Activated T-cell treated with anti-CD3 and anti-CD28 coated beads, Interleukin-2, amount 50 U/mL, for 24 hours (primary cell): Measurements from ENCODE around the gene FADS1.

Experiments
- DNase-seq: peaks from one replicate; pipeline ENCODE4 v3.0.0-alpha.2; 2020
- H3K27ac Mint-ChIP-seq: 2 replicates; pipeline ENCODE4 v1.8.0; 2020; ENCODE audit warnings: mild to moderate bottlenecking, mixed read lengths
- H3K27me3 Mint-ChIP-seq: 2 replicates; pipeline ENCODE4 v1.8.0; 2020; ENCODE audit warnings: mixed read lengths
- H3K36me3 Mint-ChIP-seq: 2 replicates; pipeline ENCODE4 v1.8.0; 2020; ENCODE audit warnings: low read depth, mixed read lengths
- H3K4me1 Mint-ChIP-seq: 2 replicates; pipeline ENCODE4 v1.8.0; 2020; ENCODE audit warnings: low read depth, mixed read lengths
- H3K4me3 Mint-ChIP-seq: 2 replicates; pipeline ENCODE4 v1.8.0; 2020; ENCODE audit warnings: mild to moderate bottlenecking, moderate library complexity, mixed read lengths
- H3K9me3 Mint-ChIP-seq: 2 replicates; pipeline ENCODE4 v1.8.0; 2020; ENCODE audit warnings: mixed read lengths

FADS1 gene

DNA sequence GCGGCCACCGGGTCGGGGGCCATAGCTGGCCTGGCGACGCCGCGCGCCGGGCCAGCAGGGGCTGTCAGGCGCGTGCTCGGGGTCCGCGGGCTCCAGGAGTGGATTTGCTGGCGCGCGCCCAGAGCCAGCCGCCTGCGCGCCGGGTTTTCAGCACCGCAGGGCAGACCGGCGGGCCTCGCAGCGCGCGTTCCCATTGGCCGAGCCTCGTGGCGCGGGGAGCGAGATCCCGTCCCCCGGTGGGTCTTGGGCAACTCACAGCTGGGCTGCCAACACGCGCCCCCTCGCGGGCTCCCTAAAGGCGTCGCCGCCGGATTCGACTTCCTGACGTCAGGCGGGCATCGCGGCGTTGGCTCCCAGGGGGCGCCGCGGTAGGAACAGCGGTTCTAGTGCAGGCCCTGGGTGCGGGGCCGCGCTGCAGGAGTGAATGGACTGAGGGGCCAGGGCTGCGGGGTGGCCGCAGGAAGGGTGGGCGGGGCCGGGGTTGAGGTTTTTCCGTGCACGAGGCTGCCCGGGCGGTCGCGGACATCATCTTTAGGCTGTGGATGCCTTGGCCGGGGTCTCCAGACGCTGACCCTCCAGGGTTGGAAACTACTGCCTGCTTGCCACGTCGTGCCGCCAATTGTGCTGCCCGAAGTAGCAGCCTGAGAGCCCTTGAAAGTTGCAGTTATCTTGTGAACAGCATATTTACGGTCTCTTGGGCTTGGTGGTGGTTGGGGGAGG, at the start of gene FADS1:
FADS1 (minus strand) TSS at position 268 of the 720 bp plus-strand sequence; CDS start at position 194, 74 bp downstream.
- Mint-ChIP-seq H3K4me1 (peaks cover 24% of the 10 kb centered on the region), H3K4me3 (peak within 1 kb of the TSS; percentile 86), H3K36me3 (peaks cover 17% of the 10 kb centered on the region), H3K9me3 (no peaks in the 10 kb centered on the region), H3K27me3 (peaks cover 41% of the 10 kb centered on the region), H3K27ac (peak within 1 kb of the TSS; percentile 68)
- DNase-seq, result peak; percentile 83

DNA sequence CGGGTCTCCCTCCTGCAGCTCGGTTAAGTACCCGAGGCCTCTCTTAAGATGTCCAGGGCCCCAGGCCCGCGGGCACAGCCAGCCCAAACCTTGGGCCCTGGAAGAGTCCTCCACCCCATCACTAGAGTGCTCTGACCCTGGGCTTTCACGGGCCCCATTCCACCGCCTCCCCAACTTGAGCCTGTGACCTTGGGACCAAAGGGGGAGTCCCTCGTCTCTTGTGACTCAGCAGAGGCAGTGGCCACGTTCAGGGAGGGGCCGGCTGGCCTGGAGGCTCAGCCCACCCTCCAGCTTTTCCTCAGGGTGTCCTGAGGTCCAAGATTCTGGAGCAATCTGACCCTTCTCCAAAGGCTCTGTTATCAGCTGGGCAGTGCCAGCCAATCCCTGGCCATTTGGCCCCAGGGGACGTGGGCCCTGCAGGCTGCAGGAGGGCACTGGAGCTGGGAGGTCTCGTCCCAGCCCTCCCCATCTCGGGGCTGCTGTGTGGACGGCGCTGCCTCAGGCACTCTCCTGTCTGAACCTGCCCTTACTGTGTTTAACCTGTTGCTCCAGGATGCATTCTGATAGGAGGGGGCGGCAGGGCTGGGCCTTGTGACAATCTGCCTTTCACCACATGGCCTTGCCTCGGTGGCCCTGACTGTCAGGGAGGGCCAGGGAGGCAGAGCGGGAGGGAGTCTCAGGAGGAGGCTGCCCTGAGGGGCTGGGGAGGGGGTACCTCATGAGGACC, 49.6 kb upstream of the FADS1 start:
- H3K27me3 Mint-ChIP-seq, result peaks cover 3% of the 10 kb centered on the region
- no peak for DNase-seq
- H3K4me3 Mint-ChIP-seq, result no peak overlapping the region
- H3K9me3 Mint-ChIP-seq, result no peaks in the 10 kb centered on the region
- H3K36me3 Mint-ChIP-seq, result no peaks in the 10 kb centered on the region
- no peak overlapping the region for H3K27ac Mint-ChIP-seq
- H3K4me1 Mint-ChIP-seq, result peaks cover 5% of the 10 kb centered on the region

DNA sequence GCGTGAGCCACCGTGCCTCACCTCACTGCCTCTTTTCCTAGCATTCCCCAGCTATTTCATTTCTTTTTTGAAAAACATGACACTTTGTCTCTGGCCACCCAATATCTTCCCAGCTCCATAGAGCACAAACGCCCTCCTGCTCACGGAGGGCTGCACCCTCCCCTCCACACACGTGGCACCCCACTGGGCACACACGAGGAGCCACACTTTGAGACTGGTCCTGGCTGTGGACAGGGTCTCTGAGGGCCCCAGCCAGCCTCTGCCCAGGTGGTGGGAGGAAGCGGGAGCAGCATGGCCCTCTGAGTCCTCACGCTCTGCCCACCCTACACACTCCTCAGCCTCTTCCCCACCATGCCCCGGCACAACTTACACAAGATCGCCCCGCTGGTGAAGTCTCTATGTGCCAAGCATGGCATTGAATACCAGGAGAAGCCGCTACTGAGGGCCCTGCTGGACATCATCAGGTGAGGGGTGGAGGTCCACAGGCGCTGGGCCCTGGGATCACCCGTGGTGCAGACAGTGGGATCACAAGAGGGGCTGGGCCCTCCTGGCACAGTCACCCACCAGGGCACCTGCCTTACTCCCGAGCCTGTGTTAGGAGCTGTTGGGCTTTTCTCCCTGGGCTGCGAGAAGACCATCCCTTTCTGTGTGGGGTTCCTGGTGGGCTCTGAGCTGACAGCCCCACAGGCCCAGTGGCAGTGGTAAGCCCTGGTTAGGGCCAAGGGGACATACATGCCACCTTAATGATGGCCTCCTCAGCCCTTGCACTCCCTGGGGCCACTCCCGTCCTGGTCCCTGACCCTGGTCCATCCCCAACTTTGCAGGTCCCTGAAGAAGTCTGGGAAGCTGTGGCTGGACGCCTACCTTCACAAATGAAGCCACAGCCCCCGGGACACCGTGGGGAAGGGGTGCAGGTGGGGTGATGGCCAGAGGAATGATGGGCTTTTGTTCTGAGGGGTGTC, 48.3 kb upstream of the FADS1 start:
- no peak for DNase-seq
- no peak overlapping the region for H3K27ac Mint-ChIP-seq
- no peaks in the 10 kb centered on the region for H3K9me3 Mint-ChIP-seq
- no peaks in the 10 kb centered on the region for H3K4me1 Mint-ChIP-seq
- H3K4me3 Mint-ChIP-seq, result no peak overlapping the region
- H3K27me3 Mint-ChIP-seq, result no peaks in the 10 kb centered on the region
- no peaks in the 10 kb centered on the region for H3K36me3 Mint-ChIP-seq

DNA sequence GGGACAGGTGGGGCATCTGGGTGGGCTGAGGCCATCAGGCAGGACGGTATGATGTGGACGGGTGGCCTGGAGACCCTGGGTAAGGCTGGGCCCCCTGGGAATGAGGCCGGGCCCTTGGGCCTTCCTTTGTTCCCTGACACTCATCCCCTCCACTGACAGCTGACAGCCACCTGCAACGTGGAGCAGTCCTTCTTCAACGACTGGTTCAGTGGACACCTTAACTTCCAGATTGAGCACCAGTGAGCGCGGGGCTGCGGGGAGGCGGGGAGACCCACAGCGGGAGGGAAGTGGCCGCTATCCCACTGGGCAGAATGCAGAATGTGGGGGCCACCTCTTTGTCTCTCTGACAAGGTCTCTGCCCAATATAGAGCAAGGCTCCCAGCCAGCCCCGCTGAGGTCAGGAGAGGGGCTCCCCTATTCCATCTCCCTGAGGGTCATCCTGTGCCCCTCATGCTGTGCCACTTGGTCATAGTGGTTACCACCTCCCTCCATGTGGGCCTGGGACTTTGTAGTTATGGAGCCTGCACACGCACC, 46.8 kb upstream of the FADS1 start:
- H3K9me3 Mint-ChIP-seq, result no peaks in the 10 kb centered on the region
- no peaks in the 10 kb centered on the region for H3K36me3 Mint-ChIP-seq

DNA sequence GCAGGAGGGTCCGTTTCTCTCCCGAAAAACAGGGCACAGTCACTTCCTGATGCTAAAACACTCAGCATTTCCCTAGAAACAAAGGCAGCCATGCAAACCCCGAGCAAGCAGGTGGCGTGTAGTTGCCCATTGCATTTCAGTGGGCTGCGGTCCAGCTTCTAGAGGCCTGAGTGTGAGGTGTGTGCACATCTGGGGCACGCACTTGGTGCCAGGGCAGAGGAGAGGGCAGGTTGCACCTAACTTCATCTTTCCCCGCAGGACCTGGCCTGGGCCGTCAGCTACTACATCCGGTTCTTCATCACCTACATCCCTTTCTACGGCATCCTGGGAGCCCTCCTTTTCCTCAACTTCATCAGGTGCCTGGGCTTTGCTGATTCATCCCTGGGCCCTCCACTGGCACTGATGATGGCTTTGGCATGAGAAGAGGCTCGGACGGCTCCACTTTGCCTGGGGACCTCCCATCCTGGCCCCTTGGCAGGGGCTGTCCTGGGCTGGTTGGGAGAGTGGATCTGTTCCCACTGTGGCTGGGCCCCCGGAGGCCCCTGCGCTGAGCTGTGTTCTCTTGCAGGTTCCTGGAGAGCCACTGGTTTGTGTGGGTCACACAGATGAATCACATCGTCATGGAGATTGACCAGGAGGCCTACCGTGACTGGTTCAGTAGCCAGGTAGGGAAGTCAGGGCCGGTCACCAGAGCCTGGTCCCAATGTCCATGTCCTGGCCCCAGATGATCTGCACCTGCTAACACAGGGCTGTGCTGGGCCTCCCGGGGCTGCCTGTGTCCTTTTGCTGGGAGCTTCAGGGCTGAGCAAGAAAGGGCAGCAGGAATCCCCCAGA, 46.1 kb upstream of the FADS1 start:
- Mint-ChIP-seq H3K27me3 (no peaks in the 10 kb centered on the region), H3K27ac (no peak overlapping the region), H3K4me1 (no peaks in the 10 kb centered on the region), H3K36me3 (no peaks in the 10 kb centered on the region), H3K9me3 (no peaks in the 10 kb centered on the region), H3K4me3 (no peak overlapping the region)
- no peak for DNase-seq

More for the DNA sequence above, 46.8 kb upstream of the FADS1 start:
- no peaks in the 10 kb centered on the region for H3K27me3 Mint-ChIP-seq
- DNase-seq, result no peak
- H3K4me1 Mint-ChIP-seq, result no peaks in the 10 kb centered on the region
- no peak overlapping the region for H3K27ac Mint-ChIP-seq
- no peak overlapping the region for H3K4me3 Mint-ChIP-seq

DNA sequence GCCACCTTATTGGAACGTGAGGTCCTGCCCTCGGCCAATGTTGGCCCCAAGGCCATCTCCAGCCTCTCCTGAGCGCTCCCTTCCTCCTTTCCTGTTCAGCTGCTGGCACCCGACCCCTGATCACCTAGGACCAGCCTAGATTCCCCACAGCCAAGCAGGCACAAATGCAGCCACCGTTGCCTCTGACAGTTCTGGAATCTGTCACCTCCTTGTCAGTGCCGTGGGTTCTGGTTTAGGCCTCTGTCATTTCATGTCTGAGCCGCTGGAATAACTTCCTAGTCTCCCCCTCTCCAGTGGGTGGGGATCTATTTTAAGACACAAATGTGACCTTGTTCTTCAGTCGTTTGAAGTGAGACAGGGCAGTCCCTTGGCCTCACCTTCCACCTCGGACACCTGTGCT, 44.8 kb upstream of the FADS1 start:
- no peaks in the 10 kb centered on the region for H3K9me3 Mint-ChIP-seq
- no peaks in the 10 kb centered on the region for H3K4me1 Mint-ChIP-seq
- no peaks in the 10 kb centered on the region for H3K36me3 Mint-ChIP-seq
- no peak for DNase-seq
- no peak overlapping the region for H3K27ac Mint-ChIP-seq
- no peaks in the 10 kb centered on the region for H3K27me3 Mint-ChIP-seq
- no peak overlapping the region for H3K4me3 Mint-ChIP-seq

DNA sequence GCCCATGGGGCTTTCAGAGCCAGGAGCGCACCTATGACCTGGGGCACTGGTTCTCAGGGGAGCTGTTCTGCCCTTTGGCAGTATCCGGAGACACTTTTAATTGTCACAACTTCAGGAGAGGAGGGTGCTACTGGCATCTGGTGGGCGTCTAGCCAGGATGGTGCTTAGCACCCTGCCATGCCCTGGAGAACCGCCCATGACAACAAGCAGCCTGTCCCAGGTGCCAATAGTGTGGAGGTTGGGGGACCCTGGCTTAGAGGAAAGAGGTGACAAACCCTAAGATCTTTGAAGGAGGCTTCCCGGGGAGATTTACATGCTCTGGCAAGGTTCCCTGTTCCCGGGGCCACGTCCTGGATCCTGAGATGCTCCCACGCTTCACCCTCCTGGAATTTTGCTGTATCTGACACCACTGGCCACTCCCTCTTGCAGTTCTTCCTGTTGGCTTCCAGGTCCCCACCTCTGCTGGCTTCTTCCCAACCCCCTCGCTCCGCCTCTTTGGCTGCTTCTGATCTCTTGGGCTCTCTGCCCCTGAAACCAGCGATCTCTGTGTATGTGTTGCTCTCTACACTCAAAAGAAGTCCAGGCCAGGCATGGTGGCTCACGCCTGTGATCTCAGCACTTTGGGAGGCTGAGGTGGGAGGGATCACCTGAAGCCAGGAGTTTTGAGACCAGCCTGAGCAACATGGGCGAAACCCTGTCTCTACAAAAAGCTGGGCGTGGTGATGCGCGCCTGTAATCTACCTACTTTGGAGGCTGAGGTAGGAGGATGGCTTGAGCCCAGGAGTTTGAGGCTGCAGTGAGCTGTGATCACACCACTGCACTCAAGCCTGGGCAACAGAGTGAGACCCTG, 43.5 kb upstream of the FADS1 start:
- Mint-ChIP-seq H3K36me3 (no peaks in the 10 kb centered on the region), H3K4me1 (no peaks in the 10 kb centered on the region), H3K4me3 (no peak overlapping the region), H3K27ac (no peak overlapping the region), H3K9me3 (no peaks in the 10 kb centered on the region), H3K27me3 (no peaks in the 10 kb centered on the region)
- no peak for DNase-seq

DNA sequence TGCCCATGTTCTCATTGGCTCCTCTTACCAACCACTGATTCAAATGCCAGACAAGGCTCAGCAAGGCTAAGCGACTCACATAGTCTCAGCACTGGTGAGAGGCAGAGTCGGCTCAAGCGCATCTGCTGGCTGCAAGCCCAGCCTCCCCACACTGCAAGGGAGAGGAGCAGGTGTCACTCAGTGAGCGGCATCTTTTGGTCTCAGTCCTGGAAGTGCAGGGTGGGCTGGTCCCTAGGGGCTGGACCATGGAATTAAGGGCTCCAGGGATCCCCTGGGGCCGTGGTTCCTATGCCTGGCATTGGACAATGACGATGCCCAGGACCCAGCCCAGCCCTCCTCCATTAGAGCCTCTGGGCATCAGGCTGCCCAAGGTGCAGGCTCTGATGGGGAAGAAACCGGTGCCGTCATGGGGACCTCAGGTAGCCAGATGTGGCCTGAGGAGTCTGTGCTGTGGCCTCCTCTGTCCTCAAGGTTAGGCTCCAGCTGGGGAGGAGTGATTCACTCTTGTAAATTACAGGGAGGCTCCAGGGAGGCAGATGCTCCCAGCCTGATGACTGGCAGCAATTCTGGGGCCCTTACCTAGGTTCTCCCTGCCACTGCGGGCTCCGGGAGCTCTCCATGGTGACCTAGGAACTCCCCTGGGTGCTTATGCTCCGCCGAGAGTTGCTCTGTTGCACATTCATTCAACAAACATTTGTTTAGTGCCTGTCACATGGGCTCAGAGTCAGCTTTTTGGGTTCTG, 39.3 kb upstream of the FADS1 start:
- Mint-ChIP-seq H3K27ac (no peak overlapping the region), H3K27me3 (no peaks in the 10 kb centered on the region), H3K9me3 (no peaks in the 10 kb centered on the region), H3K4me3 (no peak overlapping the region), H3K36me3 (no peaks in the 10 kb centered on the region), H3K4me1 (no peaks in the 10 kb centered on the region)
- DNase-seq, result no peak

DNA sequence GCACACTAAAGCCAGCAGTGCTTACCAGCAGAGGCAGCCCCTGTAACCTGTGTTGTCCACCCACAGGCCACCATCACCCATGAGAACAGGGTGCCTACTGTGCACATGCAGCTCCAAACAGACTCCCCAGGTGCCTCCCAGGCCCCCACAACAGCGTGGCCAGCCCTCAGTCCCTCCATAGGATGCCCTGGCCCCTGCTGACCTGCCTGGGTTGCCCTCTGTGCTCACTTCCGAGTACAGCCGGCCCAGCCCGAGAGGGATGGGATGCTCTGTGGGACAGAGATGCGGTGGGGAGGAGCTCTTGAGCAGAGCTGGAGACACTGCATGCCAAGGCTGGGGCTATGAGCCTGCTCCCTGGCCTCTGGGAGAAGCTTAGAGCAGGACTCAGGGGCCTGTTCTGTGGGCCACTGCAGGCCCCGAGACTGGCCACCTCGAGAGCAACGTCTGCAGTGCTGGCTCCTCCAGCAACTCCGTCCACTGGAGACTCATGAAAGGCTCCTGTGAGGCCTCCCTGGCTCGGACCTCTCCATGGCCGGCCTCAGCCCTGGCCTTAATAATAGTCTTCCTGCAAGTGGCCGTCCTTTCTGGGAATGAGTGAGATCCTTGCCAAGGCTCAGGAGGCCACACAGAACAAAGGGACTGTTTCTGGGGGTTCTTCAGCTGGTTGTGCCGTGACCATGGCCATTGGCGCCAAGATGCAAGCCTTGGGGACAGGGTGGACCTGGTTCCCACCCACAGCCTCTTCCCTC, 38.3 kb upstream of the FADS1 start:
- H3K9me3 Mint-ChIP-seq, result no peaks in the 10 kb centered on the region
- no peaks in the 10 kb centered on the region for H3K27me3 Mint-ChIP-seq
- no peak overlapping the region for H3K4me3 Mint-ChIP-seq
- H3K27ac Mint-ChIP-seq, result no peak overlapping the region
- DNase-seq, result no peak
- H3K4me1 Mint-ChIP-seq, result no peaks in the 10 kb centered on the region
- no peaks in the 10 kb centered on the region for H3K36me3 Mint-ChIP-seq

DNA sequence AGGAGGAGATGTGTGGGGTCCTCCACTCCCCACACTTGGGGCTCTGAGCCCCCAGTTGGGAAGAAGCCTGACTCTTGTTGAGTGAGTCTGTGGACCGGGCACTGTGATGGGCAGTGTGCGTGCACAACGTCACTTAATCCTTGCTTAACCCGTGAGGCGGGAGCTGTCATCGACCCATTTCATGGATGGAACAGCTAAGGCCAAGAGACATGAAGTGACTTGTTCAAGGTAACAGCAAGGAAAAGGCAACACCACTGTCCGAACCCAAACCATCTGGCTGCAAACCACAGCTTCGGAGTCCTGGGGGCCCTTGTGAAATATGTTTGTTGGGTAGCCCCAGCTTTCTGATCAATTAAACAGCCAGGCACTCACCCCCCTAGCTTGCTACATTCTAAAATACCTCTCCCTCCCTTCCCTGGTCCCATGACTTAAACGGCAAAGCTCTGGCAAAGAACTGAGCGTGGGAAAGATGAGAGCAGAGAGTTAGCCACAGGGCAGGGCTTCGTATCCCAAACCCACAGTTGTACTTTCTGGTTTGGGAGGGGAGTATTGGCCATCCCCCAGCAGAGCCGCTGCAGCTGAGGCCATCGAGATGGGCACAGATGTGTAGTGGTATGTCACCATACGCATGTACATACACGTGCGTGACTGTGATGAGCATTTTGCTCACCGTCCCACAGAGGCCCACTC, 37.5 kb upstream of the FADS1 start:
- H3K9me3 Mint-ChIP-seq, result no peaks in the 10 kb centered on the region
- no peak for DNase-seq
- no peak overlapping the region for H3K4me3 Mint-ChIP-seq
- H3K4me1 Mint-ChIP-seq, result no peaks in the 10 kb centered on the region
- H3K36me3 Mint-ChIP-seq, result no peaks in the 10 kb centered on the region
- H3K27me3 Mint-ChIP-seq, result no peaks in the 10 kb centered on the region
- no peak overlapping the region for H3K27ac Mint-ChIP-seq

DNA sequence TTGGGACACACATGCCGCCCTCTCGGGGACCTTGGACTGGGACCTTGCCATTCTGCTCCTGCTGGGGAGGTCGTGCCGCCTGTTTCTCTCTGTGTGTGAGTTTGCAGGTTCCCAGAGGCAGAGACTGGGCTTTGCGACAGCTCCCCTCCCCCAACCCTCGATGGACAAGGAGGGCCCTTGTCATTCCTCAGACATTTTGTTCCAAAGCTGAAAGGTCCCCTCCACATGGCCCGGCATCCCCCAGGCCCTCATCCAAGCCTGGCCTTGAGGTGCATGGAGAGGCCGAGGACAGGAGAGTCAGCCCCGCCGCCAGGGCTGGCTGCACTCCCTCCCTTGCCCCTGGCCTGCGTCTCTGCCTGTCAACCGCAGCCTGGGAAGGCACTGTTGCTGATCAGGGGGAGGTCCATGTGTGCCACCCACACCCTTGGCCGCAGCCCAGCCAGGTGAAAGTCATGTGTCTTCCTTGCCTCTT, 36.9 kb upstream of the FADS1 start:
- no peaks in the 10 kb centered on the region for H3K9me3 Mint-ChIP-seq
- no peak overlapping the region for H3K4me3 Mint-ChIP-seq
- no peaks in the 10 kb centered on the region for H3K4me1 Mint-ChIP-seq
- no peaks in the 10 kb centered on the region for H3K27me3 Mint-ChIP-seq
- no peak for DNase-seq
- H3K36me3 Mint-ChIP-seq, result no peaks in the 10 kb centered on the region
- H3K27ac Mint-ChIP-seq, result no peak overlapping the region
